ENCODE results near the gene TPPP. TPM values are rescaled to one million over a fixed set of nuclear protein-coding genes. Genes with fewer than 3 reads are reported as not detected.

TPPP gene
- total RNA-seq, 1 donor from 2014 or later = 2.2 TPM

DNA sequence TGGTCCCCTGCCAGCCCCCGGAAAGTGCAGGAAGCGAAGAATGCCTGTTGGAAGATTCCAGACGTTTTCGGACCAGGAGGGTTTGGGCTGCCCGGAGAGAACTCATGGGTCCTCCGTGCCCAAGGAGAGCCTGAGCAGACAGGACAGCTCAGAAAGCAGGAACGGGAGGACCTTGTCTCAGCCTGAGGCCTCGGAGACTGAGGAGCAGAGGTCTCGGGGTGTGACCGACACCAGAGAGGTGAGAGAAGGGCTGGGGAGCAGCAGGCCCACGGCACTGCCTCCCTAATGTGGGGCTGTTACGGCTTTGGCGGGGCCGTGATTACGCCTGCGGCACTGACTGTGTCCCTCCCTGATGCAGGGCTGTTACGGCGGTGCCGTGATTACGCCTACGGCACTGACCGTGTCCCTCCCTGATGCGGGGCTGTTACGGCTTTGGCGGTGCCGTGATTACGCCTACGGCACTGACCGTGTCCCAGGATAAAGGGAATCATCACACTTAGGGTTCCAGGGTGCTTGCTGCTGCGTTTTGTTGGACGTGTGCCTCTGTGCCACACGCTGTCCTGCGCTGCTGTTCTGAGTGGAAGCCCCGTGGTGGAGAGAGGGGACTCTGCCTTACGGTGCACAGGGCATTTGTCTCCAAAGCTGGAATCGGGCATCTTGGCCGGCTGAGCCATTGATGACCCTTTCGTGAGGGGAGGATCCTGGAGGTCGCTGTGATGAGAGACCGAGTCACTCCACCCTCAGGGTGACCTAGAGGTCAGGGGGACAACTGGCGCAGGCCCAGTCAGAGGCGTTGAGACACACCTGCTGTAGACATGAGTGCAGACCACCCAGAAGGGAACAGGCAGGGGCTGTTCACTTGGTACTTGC, 55.3 kb downstream of the TPPP start:
- no peak overlapping the region for H2AFZ ChIP-seq (ENCODE audit: low read depth, low read length)
- H3K4me2 ChIP-seq (ENCODE audit: low read length) = no peak overlapping the region
- Mint-ChIP-seq H3K36me3 (ENCODE audit: low read depth, unreplicated experiment) (peaks cover 28% of the 10 kb centered on the region), H3K27ac (ENCODE audit: unreplicated experiment) (no peak overlapping the region), H3K4me1 (ENCODE audit: low read depth, unreplicated experiment) (no peaks in the 10 kb centered on the region), H3K4me3 (ENCODE audit: unreplicated experiment) (no peak overlapping the region), H3K27me3 (ENCODE audit: low read depth, unreplicated experiment) (no peaks in the 10 kb centered on the region), H3K9me3 (ENCODE audit: unreplicated experiment) (no peaks in the 10 kb centered on the region)
- H3K4me3 ChIP-seq (ENCODE audit: insufficient read depth, low read depth, low read length) = no peak overlapping the region
- TF ChIP-seq, protein P1, sequence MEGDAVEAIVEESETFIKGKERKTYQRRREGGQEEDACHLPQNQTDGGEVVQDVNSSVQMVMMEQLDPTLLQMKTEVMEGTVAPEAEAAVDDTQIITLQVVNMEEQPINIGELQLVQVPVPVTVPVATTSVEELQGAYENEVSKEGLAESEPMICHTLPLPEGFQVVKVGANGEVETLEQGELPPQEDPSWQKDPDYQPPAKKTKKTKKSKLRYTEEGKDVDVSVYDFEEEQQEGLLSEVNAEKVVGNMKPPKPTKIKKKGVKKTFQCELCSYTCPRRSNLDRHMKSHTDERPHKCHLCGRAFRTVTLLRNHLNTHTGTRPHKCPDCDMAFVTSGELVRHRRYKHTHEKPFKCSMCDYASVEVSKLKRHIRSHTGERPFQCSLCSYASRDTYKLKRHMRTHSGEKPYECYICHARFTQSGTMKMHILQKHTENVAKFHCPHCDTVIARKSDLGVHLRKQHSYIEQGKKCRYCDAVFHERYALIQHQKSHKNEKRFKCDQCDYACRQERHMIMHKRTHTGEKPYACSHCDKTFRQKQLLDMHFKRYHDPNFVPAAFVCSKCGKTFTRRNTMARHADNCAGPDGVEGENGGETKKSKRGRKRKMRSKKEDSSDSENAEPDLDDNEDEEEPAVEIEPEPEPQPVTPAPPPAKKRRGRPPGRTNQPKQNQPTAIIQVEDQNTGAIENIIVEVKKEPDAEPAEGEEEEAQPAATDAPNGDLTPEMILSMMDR (IDR thresholded peaks at IDR 0.05; ENCODE audit: insufficient read depth, low read depth, low read length) = no peak
- no peak for TF ChIP-seq EZH2 (IDR thresholded peaks at IDR 0.05; ENCODE audit: insufficient read depth, low read length)
- no peak for DNase-seq (ENCODE audit: low read depth)
- H4K20me1 ChIP-seq (ENCODE audit: insufficient read depth, low read length) = peaks cover 6% of the 10 kb centered on the region
- no peaks in the 10 kb centered on the region for H3K4me1 ChIP-seq (ENCODE audit: insufficient read depth, low read length)
- no peak overlapping the region for H3K27ac ChIP-seq (ENCODE audit: low read depth, low read length)
- FAIRE-seq = no peak
- no peaks in the 10 kb centered on the region for H3K79me2 ChIP-seq (ENCODE audit: insufficient read depth, low read length)
- H3K9ac ChIP-seq (ENCODE audit: low read length) = no peak overlapping the region
- H3K36me3 ChIP-seq (ENCODE audit: insufficient read depth, low read length) = peaks cover 15% of the 10 kb centered on the region
- no peaks in the 10 kb centered on the region for H3K9me3 ChIP-seq (ENCODE audit: insufficient read depth, low read depth, low read length)
- H3K27me3 ChIP-seq (ENCODE audit: insufficient read depth, low read length) = no peaks in the 10 kb centered on the region

DNA sequence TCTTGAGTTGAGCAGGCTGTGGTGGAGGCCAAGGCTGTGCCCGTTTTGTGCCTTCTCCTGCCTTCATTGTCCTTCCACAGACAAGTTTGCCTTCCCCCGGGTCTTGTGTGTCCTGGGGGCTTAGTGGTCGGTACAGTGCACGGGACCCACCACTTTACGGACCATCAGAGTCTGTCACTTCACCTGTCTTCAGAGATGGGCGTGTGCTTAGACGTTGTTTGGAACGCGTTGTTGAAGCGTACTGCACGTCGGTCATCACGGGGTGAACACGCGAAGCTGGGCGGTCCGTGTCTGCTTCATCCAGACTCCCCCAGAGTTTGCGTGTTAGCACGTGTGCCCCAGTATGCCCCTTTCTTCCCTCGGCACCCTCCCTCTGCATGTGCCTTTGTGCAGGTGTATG, 56.2 kb downstream of the TPPP start:
- Mint-ChIP-seq H3K27me3 (ENCODE audit: low read depth, unreplicated experiment) (no peaks in the 10 kb centered on the region), H3K4me3 (ENCODE audit: unreplicated experiment) (no peak overlapping the region)
- no peak for DNase-seq (ENCODE audit: low read depth)

More for the DNA sequence above, 56.2 kb downstream of the TPPP start:
- H4K20me1 ChIP-seq (ENCODE audit: insufficient read depth, low read length) = peaks cover 6% of the 10 kb centered on the region
- Mint-ChIP-seq H3K9me3 (ENCODE audit: unreplicated experiment) (no peaks in the 10 kb centered on the region), H3K27ac (ENCODE audit: unreplicated experiment) (no peak overlapping the region), H3K36me3 (ENCODE audit: low read depth, unreplicated experiment) (peaks cover 28% of the 10 kb centered on the region), H3K4me1 (ENCODE audit: low read depth, unreplicated experiment) (no peaks in the 10 kb centered on the region)
- no peak overlapping the region for H3K9ac ChIP-seq (ENCODE audit: low read length)
- TF ChIP-seq, protein P1 (IDR thresholded peaks at IDR 0.05; ENCODE audit: insufficient read depth, low read depth, low read length) = no peak
- no peak for TF ChIP-seq EZH2 (IDR thresholded peaks at IDR 0.05; ENCODE audit: insufficient read depth, low read length)
- no peak overlapping the region for H3K27ac ChIP-seq (ENCODE audit: low read depth, low read length)
- H3K27me3 ChIP-seq (ENCODE audit: insufficient read depth, low read length) = no peaks in the 10 kb centered on the region
- H3K9me3 ChIP-seq (ENCODE audit: insufficient read depth, low read depth, low read length) = no peaks in the 10 kb centered on the region
- H2AFZ ChIP-seq (ENCODE audit: low read depth, low read length) = no peak overlapping the region
- FAIRE-seq = no peak
- H3K4me2 ChIP-seq (ENCODE audit: low read length) = no peak overlapping the region
- H3K4me3 ChIP-seq (ENCODE audit: insufficient read depth, low read depth, low read length) = no peak overlapping the region
- peaks cover 15% of the 10 kb centered on the region for H3K36me3 ChIP-seq (ENCODE audit: insufficient read depth, low read length)
- H3K4me1 ChIP-seq (ENCODE audit: insufficient read depth, low read length) = no peaks in the 10 kb centered on the region
- H3K79me2 ChIP-seq (ENCODE audit: insufficient read depth, low read length) = no peaks in the 10 kb centered on the region

All from astrocyte (in vitro differentiated cells and primary cell).